Motor neuron (in vitro differentiated cells): Measurements from ENCODE around the gene DNAH2. TPM values are rescaled to one million over a fixed set of nuclear protein-coding genes. Genes with fewer than 3 reads are reported as not detected.

Experiments used
- ATAC-seq, 8 experiments: fragments of 200-7000 bp; cut with Tn5 transposase; replicated peaks in 6 of 8; 2 replicates each; pipeline ENCODE4 v1.8.0; 2021; ENCODE audit warnings: mild to moderate bottlenecking in 8 of 8, moderate library complexity in 8 of 8
- H3K27ac ChIP-seq, 2 donors: fragments of 250-450 bp; sonication (Bioruptor Pico); 2 replicates each; pipeline ENCODE4 v1.9.0; 2021; ENCODE audit warnings: antibody characterized with exemption in 2 of 2, mild to moderate bottlenecking in 2 of 2, moderate library complexity in 1 of 2
- H3K4me1 ChIP-seq, 2 donors: fragments of 250-450 bp; sonication (Bioruptor Pico); replicated peaks in 1 of 2; 2 replicates each; pipeline ENCODE4 v1.6.1; 2021; ENCODE audit warnings: antibody characterized with exemption in 2 of 2, mild to moderate bottlenecking in 2 of 2, moderate library complexity in 1 of 2
- H3K4me3 ChIP-seq, 5 donors: fragments of 250-450 bp; sonication (Bioruptor Pico); 2 replicates each; pipeline ENCODE4 v1.9.0; 2021; ENCODE audit warnings: antibody characterized with exemption in 5 of 5, mild to moderate bottlenecking in 5 of 5, moderate library complexity in 4 of 5
- WGBS, 10 experiments: fragments of 450-650 bp; shearing (Covaris generic); methylation state at CpG; one replicate each; pipeline ENCODE4 v1.0.0; 2022; 5-methylcytosine and 5-hydroxymethylcytosine counted together
- in situ Hi-C, 9 experiments: fragments of 400-800 bp; cut with MboI; loops; one replicate each; pipeline ENCODE4 v1.15.0; 2021; ENCODE audit warnings: low sequenced_read_pairs in 9 of 9, low pct_unique_long_range_greater_than_20kb in 2 of 9; ENCODE audit not compliant: unreplicated experiment in 9 of 9
- total RNA-seq, 8 experiments: library from RNA; unstranded; fragments of 300-600 nt; gene quantifications; 2 replicates each; pipeline versions ENCODE4 v1.2.3 to v1.2.4, GENCODE V29; 2022

DNAH2 gene
- total RNA-seq, 8 experiments from 2014 or later = 0.25 to 4.4 (median 0.65) TPM

GRCh38 chr17:7717756-7718350 is 309 bp downstream of the DNAH2 start:
- WGBS, 10 experiments = 9 to 24% (median 17%) methylated on average over 1 to 7 of the region's 16 CpGs; no CpG with 5 or more reads in 3 of the 10 experiments
- Histone ChIP-seq H3K27ac (no peak overlapping the region), H3K4me1 (peaks cover 31 to 48% of the 10 kb centered on the region in 2 donors)

GRCh38 chr17:7719661-7720060 is 2.1 kb downstream of the DNAH2 start:
- ATAC-seq = no peak
- in situ Hi-C loops = loop anchor here in 1 of 9 experiments (25.0 kb wide), 1 partner anchor 118 kb away; the partner anchor contains the start of gene KDM6B
- H3K4me3 ChIP-seq = no peak overlapping the region
- H3K27ac ChIP-seq = no peak overlapping the region
- H3K4me1 ChIP-seq = peaks cover 27 to 38% of the 10 kb centered on the region in 2 donors
- WGBS, 10 experiments = 38 to 83% (median 55%) methylated on average over 1 to 5 of the region's 9 CpGs; no CpG with 5 or more reads in 5 of the 10 experiments

More at GRCh38 chr17:7717756-7718350, 309 bp downstream of the DNAH2 start:
- in situ Hi-C loops = loop anchor here in 1 of 9 experiments (25.0 kb wide), 1 partner anchor 119 kb away; the partner anchor contains the start of gene KDM6B
- H3K4me3 ChIP-seq = peak overlapping the region; percentile 48 to 65 (median 51)
- peak in 4 of 8 experiments; percentile 4 to 16 (median 9) for ATAC-seq

- peaks cover 22 to 34% of the 10 kb centered on the region in 2 donors for H3K4me1 ChIP-seq
- H3K4me3 ChIP-seq = no peak overlapping the region
- WGBS, 10 experiments = 0 to 55% (median 26%) methylated on average over 1 to 4 of the region's 4 CpGs; no CpG with 5 or more reads in 2 of the 10 experiments
- ATAC-seq = no peak
- in situ Hi-C loops = loop anchor here in 1 of 9 experiments (25.0 kb wide), 1 partner anchor 117 kb away; the partner anchor contains the start of gene KDM6B
- H3K27ac ChIP-seq = no peak overlapping the region
Measured at GRCh38 chr17:7720125-7720524, 2.6 kb downstream of the DNAH2 start.

- in situ Hi-C loops = loop anchor here in 1 of 9 experiments (25.0 kb wide), 1 partner anchor 116 kb away; the partner anchor contains the start of gene KDM6B
- peaks cover 7 to 19% of the 10 kb centered on the region in 2 donors for H3K4me1 ChIP-seq
- H3K4me3 ChIP-seq = no peak overlapping the region
- 69 to 93% (median 80%) methylated on average over 1 to 2 of the region's 2 CpGs; no CpG with 5 or more reads in 5 of the 10 experiments for WGBS, 10 experiments
- ATAC-seq = no peak
- no peak overlapping the region for H3K27ac ChIP-seq
Measured at GRCh38 chr17:7721612-7722011, 4.1 kb downstream of the DNAH2 start.

- Histone ChIP-seq H3K27ac (no peak overlapping the region), H3K4me3 (no peak overlapping the region), H3K4me1 (no peaks in the 10 kb centered on the region)
- peak in 1 of 8 experiments; percentile 18 for ATAC-seq
- 29 to 100% (median 92%) methylated on average over 1 to 3 of the region's 3 CpGs; no CpG with 5 or more reads in 1 of the 10 experiments for WGBS, 10 experiments
- in situ Hi-C loops = loop anchor here in 1 of 9 experiments (25.0 kb wide), 1 partner anchor 259 kb away; no protein-coding TSS in a partner anchor
Measured at GRCh38 chr17:7727886-7728285, 10.3 kb downstream of the DNAH2 start.

- Histone ChIP-seq H3K27ac (no peak overlapping the region), H3K4me1 (no peaks in the 10 kb centered on the region), H3K4me3 (no peak overlapping the region)
- in situ Hi-C loops = loop anchor here in 1 of 9 experiments (25.0 kb wide), 1 partner anchor 257 kb away; no protein-coding TSS in a partner anchor
- peak in 2 of 8 experiments; percentile 35 to 76 for ATAC-seq
- 0 to 44% (median 6%) methylated on average over 1 of the region's 1 CpG; no CpG with 5 or more reads in 2 of the 10 experiments for WGBS, 10 experiments
Measured at GRCh38 chr17:7729816-7730215, 12.3 kb downstream of the DNAH2 start.

- WGBS, 10 experiments = 70 to 95% (median 89%) methylated on average over 2 to 12 of the region's 14 CpGs; no CpG with 5 or more reads in 4 of the 10 experiments
- in situ Hi-C loops = loop anchor here in 1 of 9 experiments (25.0 kb wide), 1 partner anchor 254 kb away; no protein-coding TSS in a partner anchor
- ATAC-seq = no peak
Measured at GRCh38 chr17:7732981-7733539, 15.5 kb downstream of the DNAH2 start.

GRCh38 chr17:7737601-7738000 is 20.1 kb downstream of the DNAH2 start:
- in situ Hi-C loops = loop anchor here in 1 of 9 experiments (25.0 kb wide), 1 partner anchor 250 kb away; no protein-coding TSS in a partner anchor
- H3K4me3 ChIP-seq = no peak overlapping the region
- WGBS, 10 experiments = 0 to 100% (median 61%) methylated on average over 1 to 4 of the region's 5 CpGs; no CpG with 5 or more reads in 4 of the 10 experiments
- H3K4me1 ChIP-seq = no peaks in the 10 kb centered on the region
- ATAC-seq = no peak
- no peak overlapping the region for H3K27ac ChIP-seq

More at GRCh38 chr17:7732981-7733539, 15.5 kb downstream of the DNAH2 start:
- Histone ChIP-seq H3K4me3 (no peak overlapping the region), H3K4me1 (no peaks in the 10 kb centered on the region), H3K27ac (no peak overlapping the region)

- Histone ChIP-seq H3K27ac (no peak overlapping the region), H3K4me3 (no peak overlapping the region), H3K4me1 (no peaks in the 10 kb centered on the region)
- WGBS, 10 experiments = 64 to 89% (median 74%) methylated on average over 2 to 8 of the region's 14 CpGs; no CpG with 5 or more reads in 4 of the 10 experiments
- in situ Hi-C loops = loop anchor here in 1 of 9 experiments (25.0 kb wide), 1 partner anchor 248 kb away; no protein-coding TSS in a partner anchor
- no peak for ATAC-seq
Measured at GRCh38 chr17:7739746-7740145, 22.2 kb downstream of the DNAH2 start.

- 74 to 100% (median 88%) methylated on average over 1 to 23 of the region's 42 CpGs; no CpG with 5 or more reads in 2 of the 10 experiments for WGBS, 10 experiments
- no peak overlapping the region for H3K4me3 ChIP-seq
- in situ Hi-C loops = loop anchor here in 1 of 9 experiments (25.0 kb wide), 1 partner anchor 247 kb away; no protein-coding TSS in a partner anchor
- no peak for ATAC-seq
- H3K4me1 ChIP-seq = no peaks in the 10 kb centered on the region
- no peak overlapping the region for H3K27ac ChIP-seq
Measured at GRCh38 chr17:7740481-7741001, 23.0 kb downstream of the DNAH2 start.

GRCh38 chr17:7742729-7743128 is 25.2 kb downstream of the DNAH2 start:
- in situ Hi-C loops = loop anchor here in 1 of 9 experiments (25.0 kb wide), 1 partner anchor 245 kb away; no protein-coding TSS in a partner anchor
- H3K4me3 ChIP-seq = no peak overlapping the region
- H3K4me1 ChIP-seq = no peaks in the 10 kb centered on the region
- no peak overlapping the region for H3K27ac ChIP-seq
- no peak for ATAC-seq
- 50 to 100% (median 77%) methylated on average over 1 to 10 of the region's 10 CpGs for WGBS, 10 experiments

- Histone ChIP-seq H3K4me3 (no peak overlapping the region), H3K4me1 (no peaks in the 10 kb centered on the region), H3K27ac (no peak overlapping the region)
- 0 to 83% (median 78%) methylated on average over 2 to 8 of the region's 8 CpGs; no CpG with 5 or more reads in 3 of the 10 experiments for WGBS, 10 experiments
- in situ Hi-C loops = loop anchor here in 1 of 9 experiments (25.0 kb wide), 1 partner anchor 243 kb away; no protein-coding TSS in a partner anchor
- ATAC-seq = no peak
Measured at GRCh38 chr17:7744416-7744815, 26.9 kb downstream of the DNAH2 start.
